SH-SY5Y (cell line): ENCODE measurements around the gene ENOX1.

ENCODE experiments used
- GATA2 ChIP-seq: IDR thresholded peaks from 2 replicates; pipeline ENCODE4 v1.6.1; 2011; ENCODE audit warnings: mild to moderate bottlenecking, low read depth, low read length
- GATA3 ChIP-seq: IDR thresholded peaks from 2 replicates; pipeline ENCODE4 v1.6.1; 2011; ENCODE audit warnings: low read depth, mild to moderate bottlenecking, low read length, moderate library complexity

GRCh38 chr13:43299374-43299773 is 487.4 kb downstream of the ENOX1 start:
- no peak for TF ChIP-seq GATA3
- TF ChIP-seq GATA2: no peak
